Activated B cell treated with CpG ODN at 0.5 μM for 24 hours (primary cell): ENCODE data around the gene MYLIP. TPM values are rescaled to one million over a fixed set of nuclear protein-coding genes. Genes with fewer than 3 reads are reported as not detected.
A peak's percentile ranks its signal among the peaks of the same experiment; 100 is the strongest.

Experiments used
- ATAC-seq: fragments of 200-7000 bp; cut with Tn5 transposase; one replicate; pipeline ENCODE4 v1.10.0; 2021; ENCODE audit warnings: low read depth, mild to moderate bottlenecking, moderate library complexity
- CTCF ChIA-PET: fragments of 350-600 bp; sonication (Branson Sonifier 250); formaldehyde crosslinking; loops from one replicate; lab custom pipeline; 2021; ENCODE audit warnings: antibody characterized with exemption; lab: Charles Lee
- POLR2A ChIA-PET: fragments of 350-600 bp; sonication (Branson Sonifier 250); formaldehyde crosslinking; loops from one replicate; lab custom pipeline; 2021; ENCODE audit warnings: antibody characterized with exemption; lab: Charles Lee
- DNase-seq: peaks from one replicate; pipeline ENCODE4 v3.0.0; 2022
- H3K27ac Mint-ChIP-seq: one replicate; pipeline ENCODE4 v1.8.0; 2020; ENCODE audit warnings: mixed read lengths
- H3K27me3 Mint-ChIP-seq: one replicate; pipeline ENCODE4 v1.8.0; 2021; ENCODE audit warnings: mixed read lengths
- H3K36me3 Mint-ChIP-seq: one replicate; pipeline ENCODE4 v1.8.0; 2021; ENCODE audit warnings: low read depth, mixed read lengths
- H3K4me1 Mint-ChIP-seq: one replicate; pipeline ENCODE4 v1.8.0; 2021; ENCODE audit warnings: mixed read lengths
- H3K4me3 Mint-ChIP-seq: one replicate; pipeline ENCODE4 v1.8.0; 2020; ENCODE audit warnings: mild to moderate bottlenecking, mixed read lengths
- H3K9me3 Mint-ChIP-seq: one replicate; pipeline ENCODE4 v1.8.0; 2020; ENCODE audit warnings: mixed read lengths
- CTCF ChIP-seq: fragments of 200-600 bp; IDR thresholded peaks from one replicate; pipeline ENCODE4 v1.8.0; 2022; ENCODE audit warnings: antibody characterized with exemption, mild to moderate bottlenecking
- intact Hi-C: fragments of 100-400 bp; cut with micrococcal nuclease; formaldehyde crosslinking; loops from one replicate; pipeline ENCODE4 v1.15.1; 2024
- total RNA-seq: library from RNA; stranded (reverse); gene quantifications from 2 replicates; pipeline ENCODE4 v1.2.3, GENCODE V29; 2022

The MYLIP gene
- total RNA-seq, 1 donor from 2014 or later = 10.3 TPM

DNA sequence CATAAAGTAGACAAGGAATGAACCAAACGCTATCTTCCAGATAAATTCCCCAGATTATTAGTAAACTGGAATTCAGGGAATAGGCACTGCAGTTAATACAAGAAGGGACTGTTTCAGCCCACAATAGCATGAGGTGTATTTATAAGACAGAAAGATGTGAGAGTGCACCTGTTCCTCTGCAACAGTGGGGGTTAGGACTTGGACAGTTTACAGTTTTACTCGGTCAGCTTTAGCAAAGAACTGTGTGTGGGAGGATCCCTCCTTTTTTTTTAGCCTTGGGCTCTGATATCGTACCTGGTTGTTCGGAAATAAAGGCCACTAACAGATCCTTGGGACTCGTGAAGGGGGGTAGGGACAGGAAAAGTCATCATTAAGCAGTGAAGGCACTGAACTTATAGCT lies 2.0 kb upstream of the MYLIP start:
- TF ChIP-seq CTCF = no peak
- no peak overlapping the region for H3K4me3 Mint-ChIP-seq
- no peak overlapping the region for H3K27ac Mint-ChIP-seq
- no peaks in the 10 kb centered on the region for H3K27me3 Mint-ChIP-seq
- ATAC-seq (no peak), DNase-seq (no peak)
- intact Hi-C loops = loop anchor here (5.0 to 10.0 kb wide), 4 partner anchors 40 to 1392 kb away; no protein-coding TSS in a partner anchor
- no peaks in the 10 kb centered on the region for H3K9me3 Mint-ChIP-seq
- H3K4me1 Mint-ChIP-seq = peaks cover 39% of the 10 kb centered on the region
- CTCF ChIA-PET = interaction anchor here (1.1 to 2.6 kb wide), 3 partner anchors 10 to 435 kb away, joined by 3 to 14 read pairs (median 9); no protein-coding TSS in a partner anchor
- H3K36me3 Mint-ChIP-seq = peaks cover 5% of the 10 kb centered on the region
- POLR2A ChIA-PET = interaction anchor here (5.5 kb wide), 1 partner anchor 225 kb away, joined by 64 read pairs; no protein-coding TSS in a partner anchor

DNA sequence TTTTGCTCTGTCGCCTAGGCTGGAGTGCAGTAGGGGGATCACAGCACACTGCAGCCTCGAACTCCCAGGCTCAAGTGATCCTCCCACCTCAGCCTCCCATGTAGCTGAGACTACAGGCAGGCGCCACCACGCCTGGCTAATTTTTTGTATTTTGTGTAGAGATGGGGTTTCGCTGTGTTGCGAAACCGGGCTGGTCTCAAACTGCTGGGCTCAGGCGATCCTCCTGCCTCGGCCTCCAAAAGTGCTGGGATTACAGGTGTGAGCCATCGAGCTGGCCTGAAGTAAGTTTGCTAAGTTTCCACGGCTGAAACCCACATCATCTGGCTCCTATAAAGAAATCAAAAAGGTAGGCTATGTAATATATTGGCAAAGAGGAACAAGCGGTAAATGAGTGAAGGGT lies 1.4 kb upstream of the MYLIP start:
- POLR2A ChIA-PET = interaction anchor here (0.7 to 5.5 kb wide), 3 partner anchors 190 to 226 kb away, joined by 9 to 64 read pairs (median 21); no protein-coding TSS in a partner anchor
- H3K4me3 Mint-ChIP-seq = peak overlapping the region; percentile 74
- H3K4me1 Mint-ChIP-seq = peaks cover 45% of the 10 kb centered on the region
- DNase-seq (no peak), ATAC-seq (no peak)
- intact Hi-C loops = loop anchor here (5.0 to 10.0 kb wide), 4 partner anchors 40 to 1393 kb away; no protein-coding TSS in a partner anchor
- no peaks in the 10 kb centered on the region for H3K9me3 Mint-ChIP-seq
- peak overlapping the region; percentile 6 for H3K27ac Mint-ChIP-seq
- H3K36me3 Mint-ChIP-seq = peaks cover 5% of the 10 kb centered on the region
- TF ChIP-seq CTCF = no peak
- H3K27me3 Mint-ChIP-seq = no peaks in the 10 kb centered on the region
- CTCF ChIA-PET = interaction anchor here (0.8 to 2.6 kb wide), 5 partner anchors 9 to 435 kb away, joined by 3 to 42 read pairs (median 11); no protein-coding TSS in a partner anchor

DNA sequence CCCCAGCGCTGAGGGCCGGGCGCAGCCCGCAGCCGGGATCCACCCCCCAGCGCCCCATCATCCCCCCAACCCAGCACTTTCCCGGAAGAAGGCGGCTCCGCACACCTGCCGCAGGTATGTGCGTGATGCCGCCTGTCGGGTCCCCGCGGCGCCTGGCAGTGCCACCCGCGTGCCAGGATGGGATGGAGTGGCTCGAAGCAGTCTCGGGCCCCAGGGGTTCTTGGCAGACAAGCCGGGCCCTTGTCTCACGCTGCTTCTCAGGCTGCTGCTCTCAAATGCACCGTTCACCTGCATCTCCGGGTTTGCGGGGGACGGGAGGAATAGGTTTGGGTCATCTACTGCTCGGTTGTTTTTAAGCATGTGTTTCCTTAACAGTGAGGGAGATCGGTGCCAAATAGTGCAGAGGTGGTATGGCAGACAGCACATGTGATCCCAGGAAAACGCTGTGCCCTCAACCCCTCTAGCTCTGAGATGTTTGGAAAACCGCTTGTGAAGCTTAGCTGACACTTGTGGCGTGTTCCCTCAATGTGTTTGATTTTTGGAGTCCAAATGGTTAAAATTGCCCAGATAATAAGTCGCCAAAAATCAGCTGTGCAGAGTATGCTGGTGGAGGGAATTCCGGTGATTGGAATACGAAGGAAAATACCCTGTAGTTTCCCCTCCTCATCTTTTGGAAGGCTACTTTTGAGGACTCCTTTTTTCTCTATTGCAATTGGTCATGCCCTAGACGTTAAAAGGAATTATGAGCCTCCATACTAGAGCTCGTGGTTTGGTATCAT lies 926 bp downstream of the MYLIP start:
- ChIA-PET CTCF (interaction anchor here (0.7 to 2.8 kb wide), 13 partner anchors 17 to 438 kb away, joined by 3 to 42 read pairs (median 7); no protein-coding TSS in a partner anchor), POLR2A (interaction anchor here (1.1 to 5.5 kb wide), 9 partner anchors 8 to 610 kb away, joined by 3 to 64 read pairs (median 8); no protein-coding TSS in a partner anchor)
- no peak for TF ChIP-seq CTCF
- ATAC-seq (no peak), DNase-seq (no peak)
- H3K4me1 Mint-ChIP-seq = peaks cover 59% of the 10 kb centered on the region
- H3K27ac Mint-ChIP-seq = peak overlapping the region; percentile 83
- H3K27me3 Mint-ChIP-seq = no peaks in the 10 kb centered on the region
- H3K4me3 Mint-ChIP-seq = peak overlapping the region; percentile 92
- intact Hi-C loops = loop anchor here (1.0 to 10.0 kb wide), 9 partner anchors 37 to 1395 kb away; no protein-coding TSS in a partner anchor
- H3K36me3 Mint-ChIP-seq = peaks cover 20% of the 10 kb centered on the region
- no peaks in the 10 kb centered on the region for H3K9me3 Mint-ChIP-seq

DNA sequence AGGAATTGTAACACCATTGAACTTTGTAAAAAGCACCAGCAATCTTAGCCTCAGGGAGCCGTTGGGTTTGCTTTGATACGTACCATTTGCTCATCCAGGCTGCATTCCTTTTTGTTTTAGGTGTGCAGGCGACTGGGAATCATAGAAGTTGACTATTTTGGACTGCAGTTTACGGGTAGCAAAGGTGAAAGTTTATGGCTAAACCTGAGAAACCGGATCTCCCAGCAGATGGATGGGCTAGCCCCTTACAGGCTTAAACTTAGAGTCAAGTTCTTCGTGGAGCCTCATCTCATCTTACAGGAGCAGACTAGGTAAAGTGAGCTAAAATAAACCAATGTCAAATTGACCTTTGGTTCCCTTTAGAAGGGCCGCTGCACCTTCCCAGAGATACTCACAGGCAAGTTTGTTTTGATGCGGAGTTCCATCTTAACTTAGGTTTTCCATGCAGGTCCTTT lies 1.6 kb downstream of the MYLIP start:
- DNase-seq (no peak), ATAC-seq (no peak)
- Mint-ChIP-seq H3K27ac (peak overlapping the region; percentile 83), H3K27me3 (no peaks in the 10 kb centered on the region), H3K4me3 (peak overlapping the region; percentile 92), H3K36me3 (peaks cover 25% of the 10 kb centered on the region), H3K4me1 (peaks cover 64% of the 10 kb centered on the region), H3K9me3 (no peaks in the 10 kb centered on the region)
- no peak for TF ChIP-seq CTCF
- ChIA-PET POLR2A (interaction anchor here (0.6 to 5.5 kb wide), 7 partner anchors 53 to 803 kb away, joined by 4 to 64 read pairs (median 7); no protein-coding TSS in a partner anchor), CTCF (interaction anchor here (0.7 to 2.8 kb wide), 5 partner anchors 16 to 439 kb away, joined by 3 to 23 read pairs (median 5); no protein-coding TSS in a partner anchor)
- intact Hi-C loops = no loop called here
